Fibroblast of lung (primary cell): ENCODE data around the gene LIN37.

ENCODE experiments used
- EZH2 ChIP-seq: IDR thresholded peaks from 2 replicates; pipeline ENCODE4 v1.5.1; 2012; ENCODE audit warnings: low read length, control low read depth, mild to moderate bottlenecking; ENCODE audit errors: missing control alignments
- TF ChIP-seq, protein P1 (sequence below), 2 donors: IDR thresholded peaks in 1 of 2; conservative IDR thresholded peaks in 1 of 2; 1 replicate in 1 of 2; 2 replicates in 1 of 2; pipeline ENCODE4 v1.5.1; 2011 to 2012; ENCODE audit warnings: low read length in 2 of 2, control low read depth in 1 of 2, inconsistent platforms in 1 of 2, low read depth in 1 of 2, mild to moderate bottlenecking in 1 of 2

DNA sequence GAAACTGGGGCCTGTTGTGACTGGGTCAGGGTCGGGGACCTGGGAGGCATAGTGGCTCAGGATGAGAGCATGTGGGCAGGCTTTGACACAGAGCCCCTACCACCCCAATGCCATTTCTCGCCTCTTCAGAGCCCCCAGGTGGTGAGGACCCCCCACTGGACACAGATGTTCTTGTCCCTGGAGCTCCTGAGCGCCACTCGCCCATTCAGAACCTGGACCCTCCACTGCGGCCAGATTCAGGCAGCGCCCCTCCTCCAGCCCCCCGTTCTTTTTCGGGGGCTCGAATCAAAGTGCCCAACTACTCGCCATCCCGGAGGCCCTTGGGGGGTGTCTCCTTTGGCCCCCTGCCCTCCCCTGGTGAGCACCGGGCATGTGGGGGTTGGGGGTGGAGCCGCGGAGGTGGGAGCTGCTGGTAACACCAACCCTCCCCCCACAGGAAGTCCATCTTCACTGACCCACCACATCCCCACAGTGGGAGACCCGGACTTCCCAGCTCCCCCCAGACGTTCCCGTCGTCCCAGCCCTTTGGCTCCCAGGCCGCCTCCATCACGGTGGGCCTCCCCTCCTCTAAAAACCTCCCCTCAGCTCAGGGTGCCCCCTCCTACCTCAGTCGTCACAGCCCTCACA lies 16.5 kb upstream of the LIN37 start:
- TF ChIP-seq, protein P1, sequence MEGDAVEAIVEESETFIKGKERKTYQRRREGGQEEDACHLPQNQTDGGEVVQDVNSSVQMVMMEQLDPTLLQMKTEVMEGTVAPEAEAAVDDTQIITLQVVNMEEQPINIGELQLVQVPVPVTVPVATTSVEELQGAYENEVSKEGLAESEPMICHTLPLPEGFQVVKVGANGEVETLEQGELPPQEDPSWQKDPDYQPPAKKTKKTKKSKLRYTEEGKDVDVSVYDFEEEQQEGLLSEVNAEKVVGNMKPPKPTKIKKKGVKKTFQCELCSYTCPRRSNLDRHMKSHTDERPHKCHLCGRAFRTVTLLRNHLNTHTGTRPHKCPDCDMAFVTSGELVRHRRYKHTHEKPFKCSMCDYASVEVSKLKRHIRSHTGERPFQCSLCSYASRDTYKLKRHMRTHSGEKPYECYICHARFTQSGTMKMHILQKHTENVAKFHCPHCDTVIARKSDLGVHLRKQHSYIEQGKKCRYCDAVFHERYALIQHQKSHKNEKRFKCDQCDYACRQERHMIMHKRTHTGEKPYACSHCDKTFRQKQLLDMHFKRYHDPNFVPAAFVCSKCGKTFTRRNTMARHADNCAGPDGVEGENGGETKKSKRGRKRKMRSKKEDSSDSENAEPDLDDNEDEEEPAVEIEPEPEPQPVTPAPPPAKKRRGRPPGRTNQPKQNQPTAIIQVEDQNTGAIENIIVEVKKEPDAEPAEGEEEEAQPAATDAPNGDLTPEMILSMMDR (conservative IDR thresholded peaks at IDR 0.05 in 1 of 2, IDR thresholded peaks at IDR 0.05 in 1 of 2; ENCODE audit: low read depth in 1 of 2, low read length in 2 of 2), result no peak
- TF ChIP-seq EZH2, result no peak
